ENCODE data around the gene DUSP10. TPM values are rescaled to one million over a fixed set of nuclear protein-coding genes. Genes with fewer than 3 reads are reported as not detected.

Gene DUSP10
- total RNA-seq, 1 donor: 62.2 TPM

DNA sequence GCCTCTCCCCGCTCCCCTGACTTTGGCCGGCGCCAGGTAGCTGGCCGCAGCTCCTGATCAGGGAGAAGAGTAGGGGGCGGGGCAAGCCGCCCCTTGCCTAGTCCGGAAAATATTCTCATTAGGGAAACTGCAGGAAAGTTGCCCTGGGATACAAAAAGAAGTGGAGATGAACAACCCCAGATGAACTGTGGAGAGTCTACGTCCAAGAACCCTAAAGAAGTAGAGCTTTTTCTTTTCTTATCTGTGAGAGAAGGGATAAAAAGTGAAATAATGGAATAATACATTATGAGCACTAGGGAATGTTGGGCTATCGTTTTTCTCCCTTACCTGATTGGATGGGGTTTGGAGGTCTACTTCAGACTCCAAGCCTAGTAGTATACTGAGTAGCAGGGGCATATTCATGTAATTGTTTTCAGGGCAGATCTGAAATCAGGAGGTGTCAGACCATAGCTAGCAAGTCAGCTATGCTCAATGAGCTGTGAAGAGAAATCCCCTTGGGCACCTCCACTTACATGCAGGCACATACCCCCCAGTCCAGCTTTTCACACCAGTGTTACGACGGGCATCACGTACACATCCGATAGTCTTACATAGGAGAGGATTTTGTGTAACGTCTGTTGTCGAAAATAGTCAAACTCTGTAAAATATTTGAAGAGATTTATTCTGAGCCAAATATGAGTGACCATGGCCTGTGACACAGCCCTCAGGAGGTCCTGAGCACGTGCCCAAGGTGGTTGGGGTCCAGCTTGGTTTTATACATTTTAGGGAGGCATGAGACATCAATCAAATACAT, 1.7 kb upstream of the DUSP10 start:
- no peak for TF ChIP-seq CTCF (IDR thresholded peaks at IDR 0.05; ENCODE audit: extremely low read depth, low read depth, low read length)
- DNase-seq (ENCODE audit: insufficient read length, low spot score, missing footprints): peak; percentile 52

GRCh38 chr1:221742555-221743415, 896 bp upstream of the DUSP10 start:
- H4K20me1 ChIP-seq (ENCODE audit: insufficient read depth, low read length): peaks cover 26% of the 10 kb centered on the region

More for the DNA sequence above, 1.7 kb upstream of the DUSP10 start:
- Histone ChIP-seq H3K4me2 (ENCODE audit: insufficient read depth, low read length) (peak overlapping the region; percentile 97), H3K9me3 (ENCODE audit: low read depth, low read length) (no peaks in the 10 kb centered on the region), H4K20me1 (ENCODE audit: insufficient read depth, low read length) (peaks cover 18% of the 10 kb centered on the region), H3K27ac (ENCODE audit: low read depth, low read length) (peak overlapping the region; percentile 99), H2AFZ (ENCODE audit: low read length) (peak overlapping the region; percentile 40), H3K4me1 (ENCODE audit: insufficient read depth, low read length) (peaks cover 11% of the 10 kb centered on the region), H3K4me3 (ENCODE audit: insufficient read depth, low read length) (peak overlapping the region; percentile 86), H3K36me3 (ENCODE audit: insufficient read depth, low read length) (peaks cover 10% of the 10 kb centered on the region), H3K27me3 (ENCODE audit: insufficient read depth, low read length) (no peaks in the 10 kb centered on the region), H3K79me2 (ENCODE audit: insufficient read depth, low read length) (peaks cover 32% of the 10 kb centered on the region)

GRCh38 chr1:221740993-221741702, 741 bp downstream of the DUSP10 start:
- Histone ChIP-seq H3K4me1 (ENCODE audit: insufficient read depth, low read length) (peaks cover 11% of the 10 kb centered on the region), H3K27ac (ENCODE audit: low read depth, low read length) (peak overlapping the region; percentile 99), H3K4me3 (ENCODE audit: insufficient read depth, low read length) (peak overlapping the region; percentile 86), H3K27me3 (ENCODE audit: insufficient read depth, low read length) (no peaks in the 10 kb centered on the region), H4K20me1 (ENCODE audit: insufficient read depth, low read length) (peaks cover 38% of the 10 kb centered on the region), H3K4me2 (ENCODE audit: insufficient read depth, low read length) (peak overlapping the region; percentile 88), H2AFZ (ENCODE audit: low read length) (peak overlapping the region; percentile 79), H3K36me3 (ENCODE audit: insufficient read depth, low read length) (peaks cover 34% of the 10 kb centered on the region), H3K9me3 (ENCODE audit: low read depth, low read length) (no peaks in the 10 kb centered on the region), H3K79me2 (ENCODE audit: insufficient read depth, low read length) (peaks cover 57% of the 10 kb centered on the region)
- DNase-seq (ENCODE audit: insufficient read length, low spot score, missing footprints): peak; percentile 72
- TF ChIP-seq CTCF (IDR thresholded peaks at IDR 0.05; ENCODE audit: extremely low read depth, low read depth, low read length): no peak

More at GRCh38 chr1:221742555-221743415, 896 bp upstream of the DUSP10 start:
- no peak for TF ChIP-seq CTCF (IDR thresholded peaks at IDR 0.05; ENCODE audit: extremely low read depth, low read depth, low read length)
- Histone ChIP-seq H3K4me2 (ENCODE audit: insufficient read depth, low read length) (peak overlapping the region; percentile 97), H2AFZ (ENCODE audit: low read length) (peak overlapping the region; percentile 93), H3K27ac (ENCODE audit: low read depth, low read length) (peak overlapping the region; percentile 99), H3K4me3 (ENCODE audit: insufficient read depth, low read length) (peak overlapping the region; percentile 86), H3K36me3 (ENCODE audit: insufficient read depth, low read length) (peaks cover 19% of the 10 kb centered on the region), H3K27me3 (ENCODE audit: insufficient read depth, low read length) (no peaks in the 10 kb centered on the region), H3K79me2 (ENCODE audit: insufficient read depth, low read length) (peaks cover 40% of the 10 kb centered on the region), H3K9me3 (ENCODE audit: low read depth, low read length) (no peaks in the 10 kb centered on the region), H3K4me1 (ENCODE audit: insufficient read depth, low read length) (peaks cover 11% of the 10 kb centered on the region)
- peak; percentile 91 for DNase-seq (ENCODE audit: insufficient read length, low spot score, missing footprints)

Measured in osteoblast (primary cell).